HEK293 (cell line): Measurements from ENCODE around the gene NFATC1.
A peak's percentile ranks its signal among the peaks of the same experiment; 100 is the strongest.

Experiments
- CTCF ChIA-PET: fragments of 350-600 bp; formaldehyde crosslinking; extraction: SDS; loops from one replicate; lab custom pipeline; 2021; ENCODE audit warnings: antibody characterized with exemption; lab: Yijun Ruan, JAX
- POLR2A ChIA-PET: fragments of 300-600 bp; formaldehyde crosslinking; extraction: SDS; loops from one replicate; lab custom pipeline; 2020; ENCODE audit warnings: antibody characterized with exemption, inconsistent platforms; lab: Yijun Ruan, JAX
- H3K27ac ChIP-seq: fragments of 200-500 bp; sonication (Bioruptor generic); 2 replicates; pipeline ENCODE4 v1.5.1; 2014; ENCODE audit warnings: low read depth, low read length, control low read depth, inconsistent platforms; ENCODE audit errors: extremely low read depth
- H3K36me3 ChIP-seq, 2 experiments: fragments of 200-500 bp in 1 of 2; sonication (Bioruptor generic) in 1 of 2; 1 replicate in 1 of 2; 2 replicates in 1 of 2; pipeline ENCODE4 v1.5.1; 2014 to 2017; ENCODE audit warnings: inconsistent platforms in 2 of 2, low read length in 2 of 2; ENCODE audit not compliant: control insufficient read depth in 2 of 2, insufficient read depth in 1 of 2
- H3K4me1 ChIP-seq: fragments of 200-500 bp; sonication (Bioruptor generic); 2 replicates; pipeline ENCODE4 v1.5.1; 2014; ENCODE audit warnings: mild to moderate bottlenecking, low read length, inconsistent platforms; ENCODE audit not compliant: control insufficient read depth, insufficient read depth
- H3K4me3 ChIP-seq: 2 replicates; pipeline ENCODE4 v1.5.1; 2011; ENCODE audit warnings: low read depth, mild to moderate bottlenecking, control low read depth, low read length, moderate library complexity
- H3K9me3 ChIP-seq: fragments of 200-500 bp; sonication (Bioruptor generic); 2 replicates; pipeline ENCODE4 v1.5.1; 2014; ENCODE audit warnings: low read depth, low read length, inconsistent platforms; ENCODE audit not compliant: control insufficient read depth, insufficient read depth
- GLI2 ChIP-seq: fragments of 450-650 bp; formaldehyde crosslinking; IDR thresholded peaks from 2 replicates; pipeline ENCODE4; 2017; ENCODE audit warnings: missing biosample characterization, missing genetic modification characterization, low read depth, borderline replicate concordance
- HOXA7 ChIP-seq: sonication (generic); formaldehyde crosslinking; IDR thresholded peaks from 2 replicates; pipeline ENCODE4 v1.8.1; 2022; ENCODE audit warnings: missing genetic modification reagents, borderline replicate concordance
- KLF7 ChIP-seq: fragments of 450-650 bp; formaldehyde crosslinking; IDR thresholded peaks from 2 replicates; pipeline ENCODE4 v1.5.1; 2016; ENCODE audit warnings: missing biosample characterization, missing genetic modification characterization, borderline replicate concordance
- REPIN1 ChIP-seq: fragments of 450-650 bp; formaldehyde crosslinking; IDR thresholded peaks from 2 replicates; pipeline ENCODE4 v1.5.1; 2017; ENCODE audit warnings: missing biosample characterization, missing genetic modification characterization, low read depth
- SP7 ChIP-seq: fragments of 450-650 bp; formaldehyde crosslinking; IDR thresholded peaks from 2 replicates; pipeline ENCODE4 v1.5.1; 2016; ENCODE audit warnings: missing biosample characterization, missing genetic modification characterization
- YY1 ChIP-seq: fragments of 450-650 bp; formaldehyde crosslinking; IDR thresholded peaks from 2 replicates; pipeline ENCODE4 v1.5.1; 2018; ENCODE audit warnings: missing biosample characterization, missing genetic modification characterization
- ZIC2 ChIP-seq: fragments of 450-650 bp; formaldehyde crosslinking; IDR thresholded peaks from 2 replicates; pipeline ENCODE4 v1.5.1; 2016; ENCODE audit warnings: missing biosample characterization, missing genetic modification characterization
- ZNF221 ChIP-seq: fragments of 450-650 bp; formaldehyde crosslinking; IDR thresholded peaks from 2 replicates; pipeline ENCODE4 v1.5.1; 2017; ENCODE audit warnings: missing biosample characterization, missing genetic modification characterization, borderline replicate concordance
- ZNF24 ChIP-seq: fragments of 450-650 bp; formaldehyde crosslinking; IDR thresholded peaks from 2 replicates; pipeline ENCODE4 v1.5.1; 2016; ENCODE audit warnings: missing biosample characterization, missing genetic modification characterization
- ZNF266 ChIP-seq: fragments of 450-650 bp; formaldehyde crosslinking; IDR thresholded peaks from 2 replicates; pipeline ENCODE4 v1.5.1; 2016; ENCODE audit warnings: missing biosample characterization, missing genetic modification characterization, low read depth
- ZNF274 ChIP-seq, 2 experiments: fragments of 200-500 bp in 1 of 2; fragments of 450-650 bp in 1 of 2; sonication (Bioruptor generic) in 1 of 2; formaldehyde crosslinking in 1 of 2; IDR thresholded peaks; 2 replicates each; pipeline versions ENCODE4 v1.5.1 to v1.6.1; 2014 to 2016; ENCODE audit warnings: borderline replicate concordance in 1 of 2, inconsistent platforms in 1 of 2, low read length in 1 of 2, missing biosample characterization in 1 of 2, missing genetic modification characterization in 1 of 2
- ZNF549 ChIP-seq: fragments of 450-650 bp; IDR thresholded peaks from 2 replicates; pipeline ENCODE4 v1.5.1; 2018; ENCODE audit warnings: missing biosample characterization, missing genetic modification characterization, mild to moderate bottlenecking, inconsistent platforms, moderate library complexity
- ZNF596 ChIP-seq: fragments of 450-650 bp; IDR thresholded peaks from 2 replicates; pipeline ENCODE4 v1.5.0; 2018; ENCODE audit warnings: missing biosample characterization, mild to moderate bottlenecking, missing genetic modification characterization, moderate library complexity
- ZNF621 ChIP-seq: fragments of 450-650 bp; formaldehyde crosslinking; IDR thresholded peaks from 2 replicates; pipeline ENCODE4 v1.5.1; 2017; ENCODE audit warnings: missing biosample characterization, missing genetic modification characterization
- ZNF629 ChIP-seq: fragments of 450-650 bp; formaldehyde crosslinking; IDR thresholded peaks from 2 replicates; pipeline ENCODE4 v1.5.1; 2017; ENCODE audit warnings: missing biosample characterization, missing genetic modification characterization
- ZNF747 ChIP-seq: fragments of 450-650 bp; formaldehyde crosslinking; IDR thresholded peaks from 2 replicates; pipeline ENCODE4 v1.5.1; 2016; ENCODE audit warnings: missing biosample characterization, missing genetic modification characterization
- ZNF792 ChIP-seq: fragments of 450-650 bp; formaldehyde crosslinking; IDR thresholded peaks from 2 replicates; pipeline ENCODE4 v1.5.1; 2016; ENCODE audit warnings: missing biosample characterization, missing genetic modification characterization
- TF ChIP-seq, protein P1 (sequence below): fragments of 450-650 bp; formaldehyde crosslinking; IDR thresholded peaks from 2 replicates; pipeline ENCODE4 v1.5.1; 2017; ENCODE audit warnings: missing biosample characterization, missing genetic modification characterization
- TF ChIP-seq, protein P2 (sequence below): fragments of 450-650 bp; formaldehyde crosslinking; IDR thresholded peaks from 2 replicates; pipeline ENCODE4 v1.5.1; 2017; ENCODE audit warnings: missing biosample characterization, missing genetic modification characterization
- TF ChIP-seq, protein P3 (sequence below): fragments of 450-650 bp; formaldehyde crosslinking; IDR thresholded peaks from 2 replicates; pipeline ENCODE4 v1.5.1; 2016; ENCODE audit warnings: missing biosample characterization, missing genetic modification characterization
- TF ChIP-seq, protein P4 (sequence below): fragments of 450-650 bp; formaldehyde crosslinking; IDR thresholded peaks from 2 replicates; pipeline ENCODE4 v1.5.1; 2016; ENCODE audit warnings: missing biosample characterization, missing genetic modification characterization

Gene NFATC1

GRCh38 chr18:79416677-79417052 is 20.9 kb downstream of the NFATC1 start:
- TF ChIP-seq ZIC2 (tag by site-specific recombination) = peak; percentile 33; the same call in 1 of the 2 replicates
- TF ChIP-seq ZNF549 = no peak
- Histone ChIP-seq H3K4me3 (no peak overlapping the region), H3K4me1 (no peaks in the 10 kb centered on the region), H3K36me3 (peaks cover 0 to 39% of the 10 kb centered on the region in 2 experiments; a peak in 1 of 3 replicates), H3K9me3 (no peaks in the 10 kb centered on the region), H3K27ac (no peak overlapping the region)
- POLR2A ChIA-PET = no interaction called here
- CTCF ChIA-PET = no interaction called here

GRCh38 chr18:79418236-79418635 is 22.5 kb downstream of the NFATC1 start:
- H3K36me3 ChIP-seq = peaks cover 0 to 34% of the 10 kb centered on the region in 2 experiments; a peak in 1 of 3 replicates
- H3K4me3 ChIP-seq = no peak overlapping the region
- ChIA-PET CTCF (no interaction called here), POLR2A (no interaction called here)
- H3K4me1 ChIP-seq = no peaks in the 10 kb centered on the region
- H3K27ac ChIP-seq = no peak overlapping the region
- no peaks in the 10 kb centered on the region for H3K9me3 ChIP-seq
- TF ChIP-seq SP7 (tag by site-specific recombination) (no peak), GLI2 (tag by site-specific recombination) (no peak), ZNF221 (tag by site-specific recombination) (no peak), ZNF792 (tag by site-specific recombination) (no peak), ZNF747 (tag by site-specific recombination) (no peak), ZNF629 (tag by site-specific recombination) (no peak), YY1 (no peak), ZNF24 (tag by site-specific recombination) (no peak)
- TF ChIP-seq, protein P1, sequence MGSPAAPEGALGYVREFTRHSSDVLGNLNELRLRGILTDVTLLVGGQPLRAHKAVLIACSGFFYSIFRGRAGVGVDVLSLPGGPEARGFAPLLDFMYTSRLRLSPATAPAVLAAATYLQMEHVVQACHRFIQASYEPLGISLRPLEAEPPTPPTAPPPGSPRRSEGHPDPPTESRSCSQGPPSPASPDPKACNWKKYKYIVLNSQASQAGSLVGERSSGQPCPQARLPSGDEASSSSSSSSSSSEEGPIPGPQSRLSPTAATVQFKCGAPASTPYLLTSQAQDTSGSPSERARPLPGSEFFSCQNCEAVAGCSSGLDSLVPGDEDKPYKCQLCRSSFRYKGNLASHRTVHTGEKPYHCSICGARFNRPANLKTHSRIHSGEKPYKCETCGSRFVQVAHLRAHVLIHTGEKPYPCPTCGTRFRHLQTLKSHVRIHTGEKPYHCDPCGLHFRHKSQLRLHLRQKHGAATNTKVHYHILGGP (tag by site-specific recombination) = no peak
- TF ChIP-seq, protein P2, sequence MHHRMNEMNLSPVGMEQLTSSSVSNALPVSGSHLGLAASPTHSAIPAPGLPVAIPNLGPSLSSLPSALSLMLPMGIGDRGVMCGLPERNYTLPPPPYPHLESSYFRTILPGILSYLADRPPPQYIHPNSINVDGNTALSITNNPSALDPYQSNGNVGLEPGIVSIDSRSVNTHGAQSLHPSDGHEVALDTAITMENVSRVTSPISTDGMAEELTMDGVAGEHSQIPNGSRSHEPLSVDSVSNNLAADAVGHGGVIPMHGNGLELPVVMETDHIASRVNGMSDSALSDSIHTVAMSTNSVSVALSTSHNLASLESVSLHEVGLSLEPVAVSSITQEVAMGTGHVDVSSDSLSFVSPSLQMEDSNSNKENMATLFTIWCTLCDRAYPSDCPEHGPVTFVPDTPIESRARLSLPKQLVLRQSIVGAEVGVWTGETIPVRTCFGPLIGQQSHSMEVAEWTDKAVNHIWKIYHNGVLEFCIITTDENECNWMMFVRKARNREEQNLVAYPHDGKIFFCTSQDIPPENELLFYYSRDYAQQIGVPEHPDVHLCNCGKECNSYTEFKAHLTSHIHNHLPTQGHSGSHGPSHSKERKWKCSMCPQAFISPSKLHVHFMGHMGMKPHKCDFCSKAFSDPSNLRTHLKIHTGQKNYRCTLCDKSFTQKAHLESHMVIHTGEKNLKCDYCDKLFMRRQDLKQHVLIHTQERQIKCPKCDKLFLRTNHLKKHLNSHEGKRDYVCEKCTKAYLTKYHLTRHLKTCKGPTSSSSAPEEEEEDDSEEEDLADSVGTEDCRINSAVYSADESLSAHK (tag by site-specific recombination) = no peak
- TF ChIP-seq, protein P3, sequence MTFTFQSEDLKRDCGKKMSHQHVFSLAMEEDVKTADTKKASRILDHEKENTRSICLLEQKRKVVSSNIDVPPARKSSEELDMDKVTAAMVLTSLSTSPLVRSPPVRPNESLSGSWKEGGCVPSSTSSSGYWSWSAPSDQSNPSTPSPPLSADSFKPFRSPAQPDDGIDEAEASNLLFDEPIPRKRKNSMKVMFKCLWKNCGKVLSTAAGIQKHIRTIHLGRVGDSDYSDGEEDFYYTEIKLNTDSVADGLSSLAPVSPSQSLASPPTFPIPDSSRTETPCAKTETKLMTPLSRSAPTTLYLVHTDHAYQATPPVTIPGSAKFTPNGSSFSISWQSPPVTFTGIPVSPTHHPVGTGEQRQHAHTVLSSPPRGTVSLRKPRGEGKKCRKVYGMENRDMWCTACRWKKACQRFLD (tag by site-specific recombination) = no peak

DNA sequence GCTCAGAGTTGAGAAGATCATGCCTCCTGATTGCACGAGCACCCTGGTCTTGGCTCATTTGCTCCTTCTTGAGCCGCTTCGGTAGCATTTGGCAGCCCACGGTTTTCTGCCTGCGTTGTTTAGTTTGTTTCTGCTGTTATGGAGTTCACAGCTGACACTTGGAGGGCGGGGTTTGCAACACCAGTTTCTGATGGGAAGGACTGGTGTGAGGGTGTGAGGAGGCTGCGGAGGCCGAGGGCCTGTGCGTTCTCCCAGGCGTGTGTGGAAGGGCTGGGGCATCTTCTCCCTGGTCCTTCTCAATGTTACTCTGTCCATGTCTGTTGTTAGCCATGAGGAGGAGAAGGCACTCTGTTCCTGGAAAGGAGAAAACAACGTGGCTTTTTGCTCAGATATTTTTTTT is 22.9 kb downstream of the NFATC1 start:
- TF ChIP-seq HOXA7 (CRISPR knock-in tag) = no peak
- TF ChIP-seq, protein P4, sequence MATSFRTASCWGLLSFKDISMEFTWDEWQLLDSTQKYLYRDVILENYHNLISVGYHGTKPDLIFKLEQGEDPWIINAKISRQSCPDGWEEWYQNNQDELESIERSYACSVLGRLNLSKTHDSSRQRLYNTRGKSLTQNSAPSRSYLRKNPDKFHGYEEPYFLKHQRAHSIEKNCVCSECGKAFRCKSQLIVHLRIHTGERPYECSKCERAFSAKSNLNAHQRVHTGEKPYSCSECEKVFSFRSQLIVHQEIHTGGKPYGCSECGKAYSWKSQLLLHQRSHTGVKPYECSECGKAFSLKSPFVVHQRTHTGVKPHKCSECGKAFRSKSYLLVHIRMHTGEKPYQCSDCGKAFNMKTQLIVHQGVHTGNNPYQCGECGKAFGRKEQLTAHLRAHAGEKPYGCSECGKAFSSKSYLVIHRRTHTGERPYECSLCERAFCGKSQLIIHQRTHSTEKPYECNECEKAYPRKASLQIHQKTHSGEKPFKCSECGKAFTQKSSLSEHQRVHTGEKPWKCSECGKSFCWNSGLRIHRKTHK (tag by site-specific recombination) = no peak
- TF ChIP-seq ZNF274 (IDR thresholded peaks at IDR 0.05; ENCODE audit: low read length) = no peak
- no peak for TF ChIP-seq ZNF274 (tag by site-specific recombination; IDR thresholded peaks at IDR 0.05; ENCODE audit: borderline replicate concordance)
- TF ChIP-seq ZNF621 (tag by site-specific recombination) = no peak
- no peak for TF ChIP-seq ZNF266 (tag by site-specific recombination)
- TF ChIP-seq KLF7 (tag by site-specific recombination) = no peak
- no peak for TF ChIP-seq ZNF596
- no peak for TF ChIP-seq REPIN1
- no peak overlapping the region for H3K27ac ChIP-seq

More for the DNA sequence above, 22.9 kb downstream of the NFATC1 start:
- ChIA-PET POLR2A (no interaction called here), CTCF (no interaction called here)
- Histone ChIP-seq H3K36me3 (peaks cover 0 to 30% of the 10 kb centered on the region in 2 experiments; a peak in 1 of 3 replicates), H3K4me3 (no peak overlapping the region), H3K9me3 (no peaks in the 10 kb centered on the region), H3K4me1 (no peaks in the 10 kb centered on the region)
